H1 (cell line): ENCODE data around the gene OSBPL2. TPM values are rescaled to one million over a fixed set of nuclear protein-coding genes. Genes with fewer than 3 reads are reported as not detected.

Experiments used
- CTCF ChIA-PET: fragments of 300-600 bp; sonication (Branson Sonifier 250); formaldehyde crosslinking; loops from one replicate; lab custom pipeline; 2021; ENCODE audit not compliant: partially characterized antibody; lab: Charles Lee
- POLR2A ChIA-PET: fragments of 300-600 bp; sonication (Branson Sonifier 250); formaldehyde crosslinking; loops from one replicate; lab custom pipeline; 2021; ENCODE audit warnings: inconsistent platforms; ENCODE audit not compliant: partially characterized antibody; lab: Charles Lee
- DNase-seq, 2 experiments: peaks; one replicate each; pipeline versions ENCODE4 v3.0.0 to v3.0.0-alpha.2; 2010 to 2022; ENCODE audit warnings: low spot score in 2 of 2, low read depth in 1 of 2, mixed read lengths in 1 of 2
- FAIRE-seq: peaks from 2 replicates; lab custom pipeline; 2011; peaks lifted over from hg19 to GRCh38; lab: Jason Lieb, UNC
- H2AFZ ChIP-seq: 2 replicates; pipeline ENCODE4 v1.8.1; 2012; ENCODE audit warnings: low read length, inconsistent platforms
- H2AK5ac ChIP-seq: 2 replicates; pipeline ENCODE4 v1.6.1; 2013; ENCODE audit warnings: low read depth, low read length
- H2BK120ac ChIP-seq: replicated peaks from 2 replicates; pipeline ENCODE3; 2013; ENCODE audit warnings: low read depth, low read length, inconsistent platforms
- H2BK12ac ChIP-seq: 2 replicates; pipeline ENCODE4 v1.6.1; 2013; ENCODE audit warnings: low read depth, low read length
- H2BK15ac ChIP-seq: 2 replicates; pipeline ENCODE4 v1.6.1; 2013; ENCODE audit warnings: low read length
- H2BK20ac ChIP-seq: 2 replicates; pipeline ENCODE4 v1.6.1; 2013; ENCODE audit warnings: low read length
- H2BK5ac ChIP-seq: 2 replicates; pipeline ENCODE4 v1.6.1; 2013; ENCODE audit warnings: low read depth, low read length
- H3K14ac ChIP-seq: 2 replicates; pipeline ENCODE4 v1.6.1; 2013; ENCODE audit warnings: inconsistent platforms; ENCODE audit not compliant: insufficient read length
- H3K18ac ChIP-seq: 2 replicates; pipeline ENCODE4 v1.6.1; 2013; ENCODE audit warnings: low read length; ENCODE audit errors: extremely low read depth
- H3K23ac ChIP-seq: 2 replicates; pipeline ENCODE4 v1.6.1; 2013; ENCODE audit warnings: inconsistent platforms; ENCODE audit not compliant: insufficient read length
- H3K23me2 ChIP-seq: 2 replicates; pipeline ENCODE4 v1.6.1; 2013; ENCODE audit warnings: low read depth, low read length
- H3K27ac ChIP-seq: 2 replicates; pipeline ENCODE4 v1.6.1; 2011; ENCODE audit warnings: low read depth, low read length, inconsistent platforms
- H3K27me3 ChIP-seq, 4 experiments: replicated peaks in 1 of 4; 1 replicate in 1 of 4; 2 replicates in 3 of 4; pipeline versions ENCODE4 v1.6.1 to v1.8.1; 2011 to 2013; ENCODE audit warnings: low read length in 3 of 4, mild to moderate bottlenecking in 3 of 4, inconsistent platforms in 2 of 4, mixed read lengths in 2 of 4, moderate library complexity in 1 of 4; ENCODE audit not compliant: control insufficient read depth in 3 of 4, insufficient read depth in 3 of 4; ENCODE audit errors: extremely low read depth in 1 of 4
- H3K36me3 ChIP-seq, 4 experiments: 2 replicates each; pipeline versions ENCODE4 v1.6.1 to v1.8.1; 2011 to 2013; ENCODE audit warnings: mild to moderate bottlenecking in 4 of 4, low read length in 3 of 4, moderate library complexity in 2 of 4, control low read depth in 1 of 4, inconsistent platforms in 1 of 4; ENCODE audit not compliant: insufficient read depth in 4 of 4, control insufficient read depth in 2 of 4
- H3K4ac ChIP-seq: replicated peaks from 2 replicates; pipeline ENCODE3; 2013; ENCODE audit warnings: low read length, low read depth, mixed read lengths, inconsistent platforms; ENCODE audit not compliant: insufficient read length
- H3K4me1 ChIP-seq, 4 experiments: replicated peaks in 1 of 4; 1 replicate in 1 of 4; 2 replicates in 3 of 4; pipeline versions ENCODE4 v1.6.1 to v1.8.1; 2011 to 2013; ENCODE audit warnings: low read length in 3 of 4, inconsistent platforms in 2 of 4, mixed read lengths in 1 of 4; ENCODE audit not compliant: insufficient read depth in 4 of 4, control insufficient read depth in 3 of 4
- H3K4me2 ChIP-seq, 2 experiments: 2 replicates each; pipeline versions ENCODE4 v1.6.1 to v1.8.1; 2011 to 2013; ENCODE audit warnings: low read depth in 2 of 2, low read length in 2 of 2, control low read depth in 1 of 2, inconsistent platforms in 1 of 2, mild to moderate bottlenecking in 1 of 2; ENCODE audit not compliant: insufficient read depth in 1 of 2
- H3K4me3 ChIP-seq, 4 experiments: fragments of 200-600, 300-600 bp in 1 of 4; sonication (generic), shearing (Covaris generic), sonication (Bioruptor Twin) in 1 of 4; 2 replicates each; pipeline versions ENCODE4 v1.5.1 to v1.8.1; 2011 to 2016; ENCODE audit warnings: low read length in 4 of 4, low read depth in 3 of 4, control low read depth in 2 of 4, inconsistent platforms in 2 of 4, mild to moderate bottlenecking in 2 of 4, mixed read lengths in 1 of 4, moderate library complexity in 1 of 4; ENCODE audit not compliant: insufficient read depth in 2 of 4; ENCODE audit errors: extremely low read depth in 1 of 4
- H3K56ac ChIP-seq: replicated peaks from 2 replicates; pipeline ENCODE3; 2013; ENCODE audit warnings: low read depth, mild to moderate bottlenecking, mixed read lengths, low read length, inconsistent platforms; ENCODE audit not compliant: insufficient read length
- H3K79me1 ChIP-seq: 2 replicates; pipeline ENCODE4 v1.6.1; 2013; ENCODE audit warnings: low read depth, low read length, control low read depth
- H3K79me2 ChIP-seq, 2 experiments: 2 replicates each; pipeline versions ENCODE4 v1.6.1 to v1.8.1; 2012 to 2013; ENCODE audit warnings: low read length in 2 of 2, mild to moderate bottlenecking in 2 of 2, inconsistent platforms in 1 of 2; ENCODE audit not compliant: insufficient read depth in 2 of 2, control insufficient read depth in 1 of 2
- H3K9ac ChIP-seq, 4 experiments: replicated peaks in 1 of 4; 1 replicate in 1 of 4; 2 replicates in 3 of 4; pipeline versions ENCODE4 v1.6.1 to v1.8.1; 2011 to 2013; ENCODE audit warnings: low read depth in 3 of 4, low read length in 3 of 4, control low read depth in 2 of 4, mild to moderate bottlenecking in 2 of 4, moderate library complexity in 2 of 4, inconsistent platforms in 1 of 4; ENCODE audit errors: extremely low read depth in 1 of 4
- H3K9me3 ChIP-seq, 2 experiments: 2 replicates each; pipeline versions ENCODE4 v1.6.1 to v1.8.1; 2012 to 2013; ENCODE audit warnings: mild to moderate bottlenecking in 2 of 2, moderate library complexity in 2 of 2, control low read depth in 1 of 2, inconsistent platforms in 1 of 2, low read depth in 1 of 2, low read length in 1 of 2, mixed read lengths in 1 of 2; ENCODE audit not compliant: insufficient read depth in 2 of 2
- H4K20me1 ChIP-seq, 2 experiments: replicated peaks in 1 of 2; 2 replicates each; pipeline versions ENCODE3 to v1.8.1; 2011 to 2013; ENCODE audit warnings: inconsistent platforms in 2 of 2, low read length in 2 of 2, mild to moderate bottlenecking in 1 of 2; ENCODE audit not compliant: insufficient read depth in 2 of 2, control insufficient read depth in 1 of 2
- H4K5ac ChIP-seq: 2 replicates; pipeline ENCODE4 v1.6.1; 2013; ENCODE audit warnings: low read length, low read depth, mixed read lengths, inconsistent platforms; ENCODE audit not compliant: insufficient read length
- H4K8ac ChIP-seq: 2 replicates; pipeline ENCODE4 v1.8.0; 2013; ENCODE audit warnings: mild to moderate bottlenecking, moderate library complexity, low read length, inconsistent platforms; ENCODE audit not compliant: insufficient read depth; ENCODE audit errors: extremely low read depth
- H4K91ac ChIP-seq: replicated peaks from 2 replicates; pipeline ENCODE3; 2013; ENCODE audit warnings: low read length, mixed read lengths, inconsistent platforms; ENCODE audit not compliant: insufficient read length
- ATF3 ChIP-seq: IDR thresholded peaks from 2 replicates; pipeline ENCODE4 v1.6.1; 2011; ENCODE audit warnings: low read depth, mild to moderate bottlenecking, low read length; ENCODE audit not compliant: insufficient read depth
- CBX8 ChIP-seq: fragments of 300-800, 300-1000 bp; sonication (generic); IDR thresholded peaks from 2 replicates; pipeline ENCODE4 v1.7.1; 2016; ENCODE audit warnings: low read depth, low read length, borderline replicate concordance
- CHD1 ChIP-seq: IDR thresholded peaks from 2 replicates; pipeline ENCODE4 v1.6.1; 2012; ENCODE audit warnings: low read depth, low read length, improper control_type of control experiment
- JUN ChIP-seq: IDR thresholded peaks from 2 replicates; pipeline ENCODE4 v1.6.1; 2011; ENCODE audit warnings: low read depth, mild to moderate bottlenecking, improper control_type of control experiment, low read length
- NRF1 ChIP-seq: IDR thresholded peaks from 2 replicates; pipeline ENCODE4 v1.6.1; 2011; ENCODE audit warnings: mild to moderate bottlenecking, low read depth, low read length, improper control_type of control experiment
- RAD21 ChIP-seq, 2 experiments: IDR thresholded peaks in 1 of 2; conservative IDR thresholded peaks in 1 of 2; 2 replicates each; pipeline ENCODE4 v1.6.1; 2011; ENCODE audit warnings: low read depth in 2 of 2, low read length in 2 of 2, improper control_type of control experiment in 1 of 2, inconsistent platforms in 1 of 2, mild to moderate bottlenecking in 1 of 2, moderate library complexity in 1 of 2
- SIRT6 ChIP-seq: IDR thresholded peaks from one replicate; pipeline ENCODE4 v1.7.1; 2012; ENCODE audit warnings: low read length, inconsistent platforms
- WGBS, 2 experiments: shearing (Covaris generic) in 1 of 2; methylation state at CpG; one replicate each; pipeline versions ENCODE4 v1.1.6 to v1.1.7; 2013 to 2015; ENCODE audit warnings: low lambda C conversion rate in 2 of 2, mixed read lengths in 2 of 2, inconsistent platforms in 1 of 2, low coverage in 1 of 2, missing lambda C conversion rate in 1 of 2; ENCODE audit not compliant: insufficient replicate concordance in 2 of 2, insufficient coverage in 1 of 2, insufficient read length in 1 of 2; ENCODE audit errors: extremely low coverage in 1 of 2, missing lambda C conversion rate in 1 of 2; 5-methylcytosine and 5-hydroxymethylcytosine counted together
- polyA plus RNA-seq, 7 experiments: library from polyadenylated mRNA; depleted of rRNA in 3 of 7; stranded (reverse) in 5 of 7; unstranded in 2 of 7; fragments of >200 nt in 5 of 7; fragments of 200-250 nt in 2 of 7; gene quantifications; 1 replicate in 5 of 7; 2 replicates in 1 of 7; 4 replicates in 1 of 7; pipeline versions ENCODE4 v1.2.1 to v1.2.3, GENCODE V29; 2011 to 2013; ENCODE audit warnings: missing spikeins in 2 of 7, mixed read lengths in 2 of 7
- total RNA-seq: library from RNA; stranded (reverse); fragmentation: NEBNext Ultra II Directional; extraction: Animal tissue kit (Norgen Biotek cat#: 25700); gene quantifications from 2 replicates; pipeline ENCODE4 v1.2.1, GENCODE V29; 2021

Gene OSBPL2
- total and polyA plus RNA-seq, 2 of the 8 experiments (the other 6 are each of a cell fraction or from before 2014, with no cell fraction given), result 11.7 to 42.4 TPM

GRCh38 chr20:62235001-62235776, 3.1 kb upstream of the OSBPL2 start:
- no peak overlapping the region for H4K5ac ChIP-seq
- H2BK20ac ChIP-seq, result no peak overlapping the region
- H2AK5ac ChIP-seq, result no peak overlapping the region
- peaks cover 0 to 9% (median 6%) of the 10 kb centered on the region in 4 experiments; a peak in 5 of 7 replicates for H3K4me1 ChIP-seq
- no peak overlapping the region for H3K4me3 ChIP-seq
- H3K79me1 ChIP-seq, result peaks cover 7% of the 10 kb centered on the region; the same call in 1 of the 2 replicates
- FAIRE-seq (no peak), DNase-seq (no peak)
- H3K23me2 ChIP-seq, result peaks cover 4% of the 10 kb centered on the region
- no peak overlapping the region for H2BK15ac ChIP-seq
- POLR2A ChIA-PET, result no interaction called here
- CTCF ChIA-PET, result interaction anchor here (0.6 to 1.8 kb wide), 4 partner anchors 10 to 122 kb away, joined by 3 to 7 read pairs (median 4); no protein-coding TSS in a partner anchor
- no peak overlapping the region for H3K23ac ChIP-seq
- H2BK120ac ChIP-seq, result no peak overlapping the region
- no peak overlapping the region for H3K56ac ChIP-seq
- no peak overlapping the region for H2BK5ac ChIP-seq
- H3K9me3 ChIP-seq, result peaks cover 0 to 2% of the 10 kb centered on the region in 2 experiments; a peak in 1 of 4 replicates
- no peak overlapping the region for H3K18ac ChIP-seq
- H4K20me1 ChIP-seq, result peaks cover 2 to 3% of the 10 kb centered on the region in 2 experiments
- 0 out of 7 replicates have a peak, but pooled peaks cover 0 to 3% (median 0%) of the 10 kb centered on the region in 4 experiments for H3K27me3 ChIP-seq
- no peaks in the 10 kb centered on the region for H3K36me3 ChIP-seq
- H3K79me2 ChIP-seq, result peaks cover 5 to 13% of the 10 kb centered on the region in 2 experiments; a peak in 3 of 4 replicates
- no peak overlapping the region for H3K14ac ChIP-seq
- 0 out of 2 replicates have a peak overlapping the region, but pooled peaks have one; percentile 17 for H2BK12ac ChIP-seq
- H3K4me2 ChIP-seq, result no peak overlapping the region
- H3K27ac ChIP-seq, result no peak overlapping the region
- no peak overlapping the region for H3K9ac ChIP-seq
- no peak overlapping the region for H3K4ac ChIP-seq
- TF ChIP-seq CBX8 (no peak), ATF3 (no peak), SIRT6 (no peak), RAD21 (IDR thresholded peaks at IDR 0.05 in 1 of 2, conservative IDR thresholded peaks at IDR 0.05 in 1 of 2; ENCODE audit: low read depth in 2 of 2, low read length in 2 of 2) (no peak), NRF1 (no peak), CHD1 (no peak), JUN (no peak)
- H4K8ac ChIP-seq, result no peak overlapping the region
- no peak overlapping the region for H4K91ac ChIP-seq
- WGBS, 2 experiments, result 89% methylated on average over 14 of the region's 16 CpGs; no CpG with 5 or more reads in 1 of the 2 experiments
- no peak overlapping the region for H2AFZ ChIP-seq
